Esophagus muscularis mucosa (tissue), 4 donors: ENCODE data around the gene ZNF786. TPM values are rescaled to one million over a fixed set of nuclear protein-coding genes. Genes with fewer than 3 reads are reported as not detected.
"Not testable (repeated sequence)": the region's sequence is repeated elsewhere in the genome, so short reads cannot be mapped to it uniquely, and the experiment has no call there.

ENCODE experiments used
- DNase-seq: peaks from one replicate; pipeline ENCODE4 v3.0.0-alpha.2; 2017; ENCODE audit errors: extremely low spot score
- H3K27ac ChIP-seq, 4 donors: fragments of 200-600 bp; sonication (generic); replicated peaks in 1 of 4; 1 replicate in 3 of 4; 2 replicates in 1 of 4; pipeline ENCODE4 v1.5.1; 2016 to 2019; ENCODE audit warnings: mild to moderate bottlenecking in 1 of 4
- H3K27me3 ChIP-seq, 4 donors: fragments of 200-600 bp; sonication (generic); one replicate each; pipeline versions ENCODE4 v1.5.1 to v1.6.0; 2016 to 2019
- H3K36me3 ChIP-seq, 4 donors: fragments of 200-600 bp; sonication (generic); one replicate each; pipeline ENCODE4 v1.5.1; 2016 to 2019
- H3K4me1 ChIP-seq, 4 donors: fragments of 200-600 bp; sonication (generic); one replicate each; pipeline ENCODE4 v1.5.1; 2016 to 2019
- H3K4me3 ChIP-seq, 4 donors: fragments of 200-600 bp; sonication (generic); 1 replicate in 2 of 4; 2 replicates in 2 of 4; pipeline ENCODE4 v1.5.1; 2016 to 2019; ENCODE audit warnings: mild to moderate bottlenecking in 4 of 4, moderate library complexity in 1 of 4
- H3K9me3 ChIP-seq, 4 donors: fragments of 200-600 bp; sonication (generic); 1 replicate in 3 of 4; 2 replicates in 1 of 4; pipeline ENCODE4 v1.5.1; 2016 to 2019
- EP300 ChIP-seq: sonication (generic); formaldehyde crosslinking; IDR thresholded peaks from one replicate; pipeline ENCODE4 v1.6.1; 2017; ENCODE audit warnings: antibody characterized with exemption
- POLR2A ChIP-seq: fragments of 450-650 bp; IDR thresholded peaks from one replicate; pipeline ENCODE4 v1.6.1; 2017; ENCODE audit warnings: antibody characterized with exemption, moderate library complexity, mild to moderate bottlenecking, low read depth
- POLR2AphosphoS5 ChIP-seq, 2 donors: sonication (generic); formaldehyde crosslinking; IDR thresholded peaks; one replicate each; pipeline ENCODE4 v1.6.1; 2017; ENCODE audit warnings: antibody characterized with exemption in 2 of 2
- WGBS: methylation state at CpG from one replicate; pipeline ENCODE4 v1.1.5; 2018; 5-methylcytosine and 5-hydroxymethylcytosine counted together
- intact Hi-C: fragments of 100-400 bp; cut with DNase I; formaldehyde crosslinking; loops from one replicate; pipeline ENCODE4 v1.15.1; 2023
- total RNA-seq, 4 donors: library from RNA; depleted of rRNA; stranded (reverse); fragments of >200 nt; gene quantifications; one replicate each; pipeline versions ENCODE4 v1.1.0 to v1.2.1, GENCODE V29; 2016
- TF ChIP-seq, protein P1 (sequence below), 3 experiments: fragments of 200-600 bp in 2 of 3; fragments of 450-650 bp in 1 of 3; sonication (generic) in 2 of 3; IDR thresholded peaks; one replicate each; pipeline ENCODE4 v1.5.1; 2017 to 2019; ENCODE audit warnings: antibody characterized with exemption in 3 of 3, mild to moderate bottlenecking in 2 of 3, moderate library complexity in 1 of 3

Gene ZNF786
- total RNA-seq, 4 donors from 2014 or later, result 4.5 to 10.7 (median 5.6) TPM

DNA sequence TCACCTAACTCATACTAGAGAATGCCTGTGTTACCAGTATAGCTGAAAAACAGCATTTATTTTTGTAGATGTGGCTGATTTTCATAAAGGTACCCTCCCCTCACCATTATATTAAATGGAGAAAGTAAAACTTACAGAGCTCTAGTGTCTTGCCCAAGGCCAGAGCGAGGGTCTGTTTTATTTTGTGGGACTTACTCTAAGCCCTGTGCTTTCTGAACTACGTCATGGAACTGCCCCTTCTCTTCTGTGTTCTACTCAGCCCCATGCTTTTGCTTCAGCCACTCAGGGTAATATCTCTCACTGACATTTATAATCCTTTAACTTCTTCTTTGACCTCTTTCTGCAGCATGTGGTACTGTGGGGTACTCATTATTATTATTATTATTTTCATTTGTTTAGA, 10.3 kb upstream of the ZNF786 start:
- TF ChIP-seq POLR2A (no peak), EP300 (no peak), POLR2AphosphoS5 (IDR thresholded peaks at IDR 0.05) (no peak)
- TF ChIP-seq, protein P1, sequence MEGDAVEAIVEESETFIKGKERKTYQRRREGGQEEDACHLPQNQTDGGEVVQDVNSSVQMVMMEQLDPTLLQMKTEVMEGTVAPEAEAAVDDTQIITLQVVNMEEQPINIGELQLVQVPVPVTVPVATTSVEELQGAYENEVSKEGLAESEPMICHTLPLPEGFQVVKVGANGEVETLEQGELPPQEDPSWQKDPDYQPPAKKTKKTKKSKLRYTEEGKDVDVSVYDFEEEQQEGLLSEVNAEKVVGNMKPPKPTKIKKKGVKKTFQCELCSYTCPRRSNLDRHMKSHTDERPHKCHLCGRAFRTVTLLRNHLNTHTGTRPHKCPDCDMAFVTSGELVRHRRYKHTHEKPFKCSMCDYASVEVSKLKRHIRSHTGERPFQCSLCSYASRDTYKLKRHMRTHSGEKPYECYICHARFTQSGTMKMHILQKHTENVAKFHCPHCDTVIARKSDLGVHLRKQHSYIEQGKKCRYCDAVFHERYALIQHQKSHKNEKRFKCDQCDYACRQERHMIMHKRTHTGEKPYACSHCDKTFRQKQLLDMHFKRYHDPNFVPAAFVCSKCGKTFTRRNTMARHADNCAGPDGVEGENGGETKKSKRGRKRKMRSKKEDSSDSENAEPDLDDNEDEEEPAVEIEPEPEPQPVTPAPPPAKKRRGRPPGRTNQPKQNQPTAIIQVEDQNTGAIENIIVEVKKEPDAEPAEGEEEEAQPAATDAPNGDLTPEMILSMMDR (IDR thresholded peaks at IDR 0.05), result no peak
- WGBS, result 93% methylated on average over 2 of the region's 2 CpGs
- intact Hi-C loops, result no loop called here
- H3K4me1 ChIP-seq, result no peaks in the 10 kb centered on the region
- H3K9me3 ChIP-seq, result no peaks in the 10 kb centered on the region
- H3K4me3 ChIP-seq, result no peak overlapping the region
- no peak for DNase-seq
- no peaks in the 10 kb centered on the region for H3K27me3 ChIP-seq
- H3K36me3 ChIP-seq, result peaks cover 0 to 25% (median 12%) of the 10 kb centered on the region in 4 donors
- no peak overlapping the region for H3K27ac ChIP-seq

DNA sequence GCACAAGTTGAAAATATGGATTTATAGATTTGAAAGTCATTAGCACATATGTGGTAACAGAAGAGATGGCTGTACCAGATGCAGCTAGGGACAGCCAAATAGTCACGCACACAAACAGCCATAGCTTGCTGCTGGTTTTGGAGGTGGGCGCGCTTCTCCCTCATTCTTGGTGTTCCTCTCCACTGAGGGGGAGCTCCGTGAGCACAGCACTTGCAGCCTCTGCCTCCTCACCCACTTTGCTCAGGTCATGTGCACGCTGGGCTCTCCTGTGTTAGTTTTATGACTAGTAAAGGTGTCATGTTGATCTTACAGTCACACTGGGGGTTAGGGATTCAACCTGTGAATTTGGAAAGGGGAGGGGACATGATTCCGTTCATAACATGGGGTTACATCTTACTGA, 8.5 kb upstream of the ZNF786 start:
- TF ChIP-seq POLR2A (no peak), EP300 (no peak), POLR2AphosphoS5 (IDR thresholded peaks at IDR 0.05) (no peak)
- TF ChIP-seq, protein P1 (IDR thresholded peaks at IDR 0.05), result no peak
- Histone ChIP-seq H3K27me3 (no peaks in the 10 kb centered on the region), H3K9me3 (no peaks in the 10 kb centered on the region), H3K4me3 (no peak overlapping the region), H3K36me3 (peaks cover 0 to 14% (median 5%) of the 10 kb centered on the region in 4 donors), H3K27ac (no peak overlapping the region), H3K4me1 (no peaks in the 10 kb centered on the region)
- WGBS, result 84% methylated on average over 6 of the region's 6 CpGs
- intact Hi-C loops, result no loop called here
- no peak for DNase-seq

DNA sequence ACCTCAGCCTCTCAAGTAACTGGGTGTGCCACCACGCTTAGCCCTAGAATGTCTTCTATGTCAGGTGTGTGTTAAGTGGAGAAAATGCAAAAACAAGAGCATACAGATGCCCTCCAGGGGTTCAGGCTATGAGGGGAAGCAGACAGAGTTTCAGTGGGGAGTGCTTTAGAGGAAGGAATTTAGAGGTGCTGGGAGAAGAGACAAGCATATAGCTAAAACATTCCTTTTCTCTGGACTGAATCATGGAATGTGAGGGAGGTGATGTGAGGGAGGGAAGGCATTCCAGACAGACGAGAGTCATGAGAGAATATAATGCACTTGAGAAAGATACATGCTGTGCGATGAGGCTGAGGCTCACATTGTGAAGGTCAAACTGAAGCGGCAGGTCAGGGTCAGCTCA, 6.6 kb upstream of the ZNF786 start:
- WGBS, result 69% methylated on average over 4 of the region's 4 CpGs

DNA sequence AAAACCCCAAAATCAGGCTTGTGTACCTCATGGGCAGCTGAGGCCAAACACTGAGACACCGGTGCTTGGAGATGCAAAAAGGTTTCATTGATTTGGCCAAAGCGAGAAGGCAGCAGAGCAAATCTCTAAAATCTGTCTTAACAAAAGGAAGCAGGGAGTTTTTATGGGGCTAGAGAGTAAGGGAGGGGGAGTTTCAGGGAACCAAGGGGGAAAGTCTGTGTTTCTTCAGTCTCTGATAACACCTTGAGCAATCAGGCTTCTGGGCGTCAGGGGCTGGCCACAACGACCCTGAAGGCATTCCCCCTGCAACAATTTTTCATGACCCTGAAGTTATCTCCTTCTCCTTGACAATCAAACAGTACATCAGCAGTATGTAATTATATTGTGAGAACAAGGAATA, 2.7 kb upstream of the ZNF786 start:
- 70% methylated on average over 4 of the region's 4 CpGs for WGBS
- Histone ChIP-seq H3K27ac (no peak overlapping the region), H3K4me1 (peaks cover 9 to 21% (median 19%) of the 10 kb centered on the region in 4 donors), H3K9me3 (no peaks in the 10 kb centered on the region), H3K4me3 (no peak overlapping the region), H3K27me3 (no peaks in the 10 kb centered on the region), H3K36me3 (no peaks in the 10 kb centered on the region)
- intact Hi-C loops, result no loop called here
- DNase-seq, result no peak
- TF ChIP-seq POLR2AphosphoS5 (IDR thresholded peaks at IDR 0.05) (no peak), POLR2A (no peak), EP300 (no peak)
- TF ChIP-seq, protein P1 (IDR thresholded peaks at IDR 0.05), result no peak

More for the DNA sequence above, 6.6 kb upstream of the ZNF786 start:
- no peak for TF ChIP-seq POLR2A
- no peak for TF ChIP-seq EP300
- TF ChIP-seq, protein P1 (IDR thresholded peaks at IDR 0.05), result no peak
- no peak for TF ChIP-seq POLR2AphosphoS5 (IDR thresholded peaks at IDR 0.05)
- DNase-seq, result no peak
- intact Hi-C loops, result no loop called here
- no peak overlapping the region for H3K27ac ChIP-seq
- H3K9me3 ChIP-seq, result no peaks in the 10 kb centered on the region
- H3K36me3 ChIP-seq, result no peaks in the 10 kb centered on the region
- no peak overlapping the region for H3K4me3 ChIP-seq
- H3K27me3 ChIP-seq, result no peaks in the 10 kb centered on the region
- H3K4me1 ChIP-seq, result peaks cover 0 to 2% (median 1%) of the 10 kb centered on the region in 4 donors

DNA sequence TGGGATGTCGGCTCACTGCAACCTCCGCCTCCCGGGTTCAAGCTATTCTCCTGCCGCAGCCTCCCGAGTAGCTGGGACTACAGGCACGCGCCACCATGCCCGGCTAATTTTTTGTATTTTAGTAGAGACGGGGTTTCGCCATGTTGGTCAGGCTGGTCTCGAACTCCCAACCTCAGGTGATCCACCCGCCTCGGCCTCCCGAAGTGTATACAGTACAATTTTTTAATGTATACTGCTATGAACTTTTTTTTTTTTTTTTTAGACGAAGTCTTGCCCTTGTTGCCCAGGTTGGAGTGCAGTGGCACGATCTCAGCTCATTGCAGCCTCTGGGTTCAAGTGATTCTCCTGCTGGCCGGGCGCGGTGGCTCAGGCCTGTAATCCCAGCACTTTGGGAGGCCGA, 1.7 kb upstream of the ZNF786 start:
- intact Hi-C loops, result not testable (repeated sequence)
- WGBS, result 97% methylated on average over 20 of the region's 20 CpGs

More for the DNA sequence above, 1.7 kb upstream of the ZNF786 start:
- H3K36me3 ChIP-seq, H3K9me3 ChIP-seq, H3K27me3 ChIP-seq, H3K4me3 ChIP-seq, DNase-seq: not testable (repeated sequence)
- Histone ChIP-seq H3K4me1 (peaks cover 9 to 21% (median 19%) of the 10 kb centered on the region in 4 donors), H3K27ac (peak overlapping the region; percentile 89 to 97 (median 92))
